A549 (cell line): ENCODE results near the gene CXCL1.

Experiments
- CHD2 ChIP-seq: fragments of 150-350 bp; IDR thresholded peaks from 2 replicates; pipeline ENCODE4 v1.6.1; 2014; ENCODE audit warnings: low read length; ENCODE audit not compliant: partially characterized antibody
- CTCF ChIP-seq: fragments of >200 bp; sonication (Bioruptor Twin); formaldehyde crosslinking; IDR thresholded peaks from 3 replicates; pipeline ENCODE4 v1.5.1; 2016
- EP300 ChIP-seq, 2 experiments: fragments of >200 bp; sonication (Bioruptor Twin); formaldehyde crosslinking; IDR thresholded peaks; 2 replicates in 1 of 2; 3 replicates in 1 of 2; pipeline ENCODE4 v1.6.1; 2016 to 2017
- PBX3 ChIP-seq: IDR thresholded peaks from 2 replicates; pipeline ENCODE4 v1.6.1; 2012
- PHF8 ChIP-seq: fragments of 200-600 bp; sonication (generic); IDR thresholded peaks from 2 replicates; pipeline ENCODE4 v1.6.1; 2016; ENCODE audit warnings: low read depth, mild to moderate bottlenecking, antibody characterized with exemption, moderate library complexity, borderline replicate concordance
- POLR2A ChIP-seq: IDR thresholded peaks from 2 replicates; pipeline ENCODE4 v1.6.1; 2012; ENCODE audit warnings: mild to moderate bottlenecking, low read length
- RAD21 ChIP-seq, 2 experiments: fragments of >200 bp in 1 of 2; sonication (Bioruptor Twin) in 1 of 2; formaldehyde crosslinking in 1 of 2; IDR thresholded peaks in 1 of 2; conservative IDR thresholded peaks in 1 of 2; 2 replicates in 1 of 2; 3 replicates in 1 of 2; pipeline ENCODE4 v1.6.1; 2012 to 2018; ENCODE audit warnings: inconsistent platforms in 1 of 2
- REST ChIP-seq: fragments of 200-600 bp; sonication (generic); IDR thresholded peaks from 2 replicates; pipeline ENCODE4 v1.6.1; 2016; ENCODE audit warnings: antibody characterized with exemption, mild to moderate bottlenecking, moderate library complexity
- RNF2 ChIP-seq: fragments of 200-600 bp; sonication (generic); IDR thresholded peaks from 2 replicates; pipeline ENCODE4 v1.6.1; 2016; ENCODE audit warnings: low read depth, mild to moderate bottlenecking, antibody characterized with exemption, moderate library complexity, borderline replicate concordance
- SREBF2 ChIP-seq: fragments of 450-650 bp; IDR thresholded peaks from 2 replicates; pipeline ENCODE4 v1.6.1; 2014; ENCODE audit warnings: mild to moderate bottlenecking, moderate library complexity
- ZFP36 ChIP-seq: fragments of 450-650 bp; IDR thresholded peaks from 2 replicates; pipeline ENCODE4 v1.6.1; 2014; ENCODE audit warnings: borderline replicate concordance; ENCODE audit not compliant: partially characterized antibody
- ZNF302 ChIP-seq: fragments of 250-450 bp; sonication (Bioruptor Pico); IDR thresholded peaks from 2 replicates; pipeline ENCODE4 v1.9.0; 2021; ENCODE audit warnings: inconsistent platforms, mild to moderate bottlenecking, moderate library complexity

- no peak for TF ChIP-seq RAD21 (conservative IDR thresholded peaks at IDR 0.05 in 1 of 2, IDR thresholded peaks at IDR 0.05 in 1 of 2)
- no peak for TF ChIP-seq ZNF302 (CRISPR knock-in tag)
- TF ChIP-seq POLR2A = no peak
- TF ChIP-seq CHD2 = no peak
- no peak for TF ChIP-seq ZFP36
- TF ChIP-seq CTCF = no peak
- no peak for TF ChIP-seq REST
- TF ChIP-seq PHF8 = no peak
- TF ChIP-seq RNF2 = no peak
- TF ChIP-seq PBX3 = no peak
- TF ChIP-seq EP300 (IDR thresholded peaks at IDR 0.05) = no peak
- TF ChIP-seq SREBF2 = no peak
Measured at GRCh38 chr4:73872316-73873108, 3.3 kb downstream of the CXCL1 start.
